ENCODE data around the gene SELENON. TPM values are rescaled to one million over a fixed set of nuclear protein-coding genes. Genes with fewer than 3 reads are reported as not detected.

The SELENON gene, protein sequence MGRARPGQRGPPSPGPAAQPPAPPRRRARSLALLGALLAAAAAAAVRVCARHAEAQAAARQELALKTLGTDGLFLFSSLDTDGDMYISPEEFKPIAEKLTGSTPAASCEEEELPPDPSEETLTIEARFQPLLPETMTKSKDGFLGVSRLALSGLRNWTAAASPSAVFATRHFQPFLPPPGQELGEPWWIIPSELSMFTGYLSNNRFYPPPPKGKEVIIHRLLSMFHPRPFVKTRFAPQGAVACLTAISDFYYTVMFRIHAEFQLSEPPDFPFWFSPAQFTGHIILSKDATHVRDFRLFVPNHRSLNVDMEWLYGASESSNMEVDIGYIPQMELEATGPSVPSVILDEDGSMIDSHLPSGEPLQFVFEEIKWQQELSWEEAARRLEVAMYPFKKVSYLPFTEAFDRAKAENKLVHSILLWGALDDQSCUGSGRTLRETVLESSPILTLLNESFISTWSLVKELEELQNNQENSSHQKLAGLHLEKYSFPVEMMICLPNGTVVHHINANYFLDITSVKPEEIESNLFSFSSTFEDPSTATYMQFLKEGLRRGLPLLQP
- 20.0 and 33.1 TPM in 2 replicates for total RNA-seq

DNA sequence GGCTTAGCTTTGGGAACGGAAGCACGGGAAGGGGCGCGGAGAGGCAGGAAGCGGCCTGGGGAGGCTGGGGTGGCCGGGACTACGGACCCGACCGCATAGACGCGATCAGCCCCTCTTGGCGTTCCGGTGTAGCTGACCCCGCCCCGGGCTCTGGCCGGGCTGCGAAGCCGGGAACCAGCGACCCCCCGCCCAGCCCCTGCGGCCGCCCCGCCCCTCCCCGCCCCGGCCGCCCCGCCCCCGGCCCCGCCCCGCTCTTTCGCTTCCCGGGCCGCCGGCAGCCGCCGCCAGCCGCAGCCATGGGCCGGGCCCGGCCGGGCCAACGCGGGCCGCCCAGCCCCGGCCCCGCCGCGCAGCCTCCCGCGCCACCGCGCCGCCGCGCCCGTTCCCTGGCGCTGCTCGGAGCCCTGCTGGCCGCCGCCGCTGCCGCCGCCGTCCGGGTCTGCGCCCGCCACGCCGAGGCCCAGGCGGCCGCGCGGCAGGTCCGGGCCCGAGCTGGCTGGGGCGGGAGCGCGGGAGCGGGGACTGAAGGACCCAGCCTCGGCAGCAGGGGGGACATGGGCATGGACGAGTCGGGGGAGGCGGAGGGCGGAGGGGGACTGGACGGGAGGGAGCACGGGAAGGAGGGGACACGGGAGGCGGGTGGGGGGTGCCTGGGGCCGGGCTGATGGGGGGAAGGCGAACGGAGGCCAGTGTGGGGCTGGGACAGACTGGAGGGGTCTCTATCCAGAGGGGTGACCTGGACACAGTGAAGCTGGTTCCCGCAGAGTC, at the start of gene SELENON:
TSS of gene SELENON (plus strand) at position 259 of the 768 bp plus-strand sequence. CDS start at position 297, 38 bp downstream.

DNA sequence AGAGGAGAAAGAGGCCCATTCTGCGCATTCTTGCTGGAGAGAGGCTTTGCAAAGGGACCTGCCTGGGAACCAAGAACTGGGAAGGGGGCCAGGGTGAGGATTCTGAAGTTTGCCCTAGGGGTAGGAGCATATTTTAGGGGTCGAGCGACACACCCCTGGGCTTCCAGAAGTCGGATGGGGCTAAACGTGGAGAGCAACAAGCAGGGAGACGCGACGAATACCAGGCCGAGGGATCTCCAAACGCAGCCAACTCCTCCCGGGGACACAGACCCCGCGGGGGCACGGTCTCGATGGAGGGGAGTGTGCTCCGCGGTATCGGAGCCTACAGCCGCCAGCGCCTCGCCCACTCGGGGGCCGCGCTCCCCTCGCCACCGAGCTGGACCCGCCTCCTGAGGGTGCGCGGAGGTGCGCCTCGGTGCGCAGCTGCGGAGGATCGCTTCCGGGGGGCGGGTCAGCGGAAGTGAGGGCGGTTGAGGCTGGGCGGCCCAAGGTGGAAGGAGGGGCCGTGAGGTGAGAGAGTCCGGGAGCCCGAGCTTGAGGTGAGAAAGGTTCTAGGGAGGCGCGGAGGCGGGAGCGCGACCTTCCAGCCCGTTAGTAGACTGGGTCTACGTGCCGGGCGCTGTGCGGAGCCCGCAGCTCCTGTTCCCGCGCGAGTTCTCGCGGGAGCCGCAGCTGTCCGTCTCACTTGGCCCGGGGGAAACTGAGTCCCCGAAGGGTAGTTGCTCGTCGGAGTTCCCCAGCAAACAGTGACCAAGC, 19.7 kb downstream of the SELENON start, which contains the start of gene MTFR1L:
TSS of gene MTFR1L (plus strand) at position 464 of the 756 bp plus-strand sequence. CDS start 3,151 bp downstream, outside the sequence.

DNA sequence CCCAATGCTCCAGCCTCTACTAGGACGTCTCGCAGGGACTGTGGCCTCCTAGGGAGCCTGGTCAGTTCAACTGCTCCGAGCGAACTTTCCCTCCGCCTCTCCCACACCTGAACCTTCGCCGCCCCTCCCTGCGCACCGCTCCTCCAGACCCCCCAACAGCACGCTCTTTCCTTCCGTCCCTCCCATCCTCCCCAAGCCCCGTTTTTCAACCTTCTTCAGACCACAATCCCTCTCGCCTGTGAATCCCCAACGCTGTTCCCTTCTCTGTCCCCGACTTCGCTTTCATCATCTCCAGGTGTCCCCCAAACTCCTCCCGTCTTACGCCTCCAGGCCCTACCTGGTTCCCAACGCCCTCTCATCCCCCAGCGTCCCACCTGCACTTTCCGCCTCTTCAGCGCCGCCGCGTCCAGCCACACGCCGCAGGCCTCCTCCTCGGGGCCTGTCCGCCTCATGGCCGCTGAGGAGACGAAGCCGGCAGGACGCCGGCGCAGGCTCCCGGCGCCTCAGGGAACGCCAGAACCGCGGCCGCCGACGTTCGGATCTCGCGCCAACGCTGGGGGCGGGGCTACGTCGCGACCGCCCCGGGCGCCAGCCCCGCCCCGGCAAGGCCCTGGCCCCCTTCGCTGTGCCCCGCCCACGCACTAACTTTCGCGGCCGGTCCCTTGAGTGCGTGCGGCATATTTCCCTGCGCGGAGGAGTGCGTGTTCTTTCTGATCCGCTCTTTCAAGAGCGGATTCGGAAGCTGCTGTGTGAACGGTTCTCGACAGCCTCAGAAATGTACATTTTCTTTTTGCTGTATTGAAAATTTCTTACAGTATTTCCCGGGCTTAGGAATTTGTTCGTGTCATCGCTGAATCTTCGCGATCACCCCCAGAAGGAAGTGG, 59.2 kb downstream of the SELENON start, which contains the start of gene AUNIP:
TSS of gene AUNIP (minus strand) at position 552 of the 884 bp plus-strand sequence. CDS start at position 452, 100 bp downstream.

Other genes starting within 250 kb of the SELENON start
- gene MAN1C1, start 183.4 kb upstream of the SELENON start, total RNA-seq: 0.18 and 0.19 TPM in 2 replicates
- gene MTFR1L, start 19.8 kb downstream of the SELENON start, total RNA-seq: 21.6 and 22.8 TPM in 2 replicates
- gene AUNIP, start 59.3 kb downstream of the SELENON start, total RNA-seq: 1.4 and 3.9 TPM in 2 replicates
- 5.5 and 7.0 TPM in 2 replicates for gene PAQR7, start 75.5 kb downstream of the SELENON start, total RNA-seq
- gene STMN1, start 106.2 kb downstream of the SELENON start, total RNA-seq: 79.3 and 178 TPM in 2 replicates
- gene PAFAH2, start 197.9 kb downstream of the SELENON start, total RNA-seq: 4.6 and 5.7 TPM in 2 replicates
- not detected in 2 replicates for gene EXTL1, start 221.6 kb downstream of the SELENON start, total RNA-seq
- gene SLC30A2, start 245.9 kb downstream of the SELENON start, total RNA-seq: not detected in 2 replicates